HTR-8/SVneo (cell line): Measurements from ENCODE around the gene OXT.
"Not testable (repeated sequence)": the region's sequence is repeated elsewhere in the genome, so short reads cannot be mapped to it uniquely, and the experiment has no call there.

Experiments
- DNase-seq: peaks from one replicate; pipeline ENCODE4 v3.0.0; 2011; ENCODE audit warnings: low spot score, mixed read lengths; ENCODE audit not compliant: insufficient read length
- FAIRE-seq: peaks from 2 replicates; lab custom pipeline; 2011; peaks lifted over from hg19 to GRCh38; lab: Jason Lieb, UNC

OXT gene

DNA sequence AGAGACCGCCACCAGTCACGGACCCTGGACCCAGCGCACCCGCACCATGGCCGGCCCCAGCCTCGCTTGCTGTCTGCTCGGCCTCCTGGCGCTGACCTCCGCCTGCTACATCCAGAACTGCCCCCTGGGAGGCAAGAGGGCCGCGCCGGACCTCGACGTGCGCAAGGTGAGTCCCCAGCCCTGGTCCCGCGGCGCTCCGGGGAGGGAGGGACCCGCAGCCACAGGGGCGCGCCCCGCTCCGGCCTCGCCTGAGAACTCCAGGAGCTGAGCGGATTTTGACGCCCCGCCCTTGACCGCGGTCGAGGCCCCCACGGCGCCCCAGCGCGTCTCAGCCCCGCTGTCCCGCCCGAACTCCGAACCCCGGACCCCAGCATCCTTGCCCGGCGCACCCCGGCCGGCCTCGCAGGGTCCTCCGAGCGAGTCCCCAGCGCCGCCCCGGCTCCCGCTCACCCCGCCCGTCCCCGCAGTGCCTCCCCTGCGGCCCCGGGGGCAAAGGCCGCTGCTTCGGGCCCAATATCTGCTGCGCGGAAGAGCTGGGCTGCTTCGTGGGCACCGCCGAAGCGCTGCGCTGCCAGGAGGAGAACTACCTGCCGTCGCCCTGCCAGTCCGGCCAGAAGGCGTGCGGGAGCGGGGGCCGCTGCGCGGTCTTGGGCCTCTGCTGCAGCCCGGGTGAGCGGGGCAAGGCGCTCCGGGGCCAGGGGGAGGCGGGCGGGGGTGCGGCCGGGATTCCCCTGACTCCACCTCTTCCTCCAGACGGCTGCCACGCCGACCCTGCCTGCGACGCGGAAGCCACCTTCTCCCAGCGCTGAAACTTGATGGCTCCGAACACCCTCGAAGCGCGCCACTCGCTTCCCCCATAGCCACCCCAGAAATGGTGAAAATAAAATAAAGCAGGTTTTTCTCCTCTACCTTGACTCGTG is at the start of gene OXT:
Gene OXT, plus strand, starts transcription at position 11 of the 920 bp plus-strand sequence. Its CDS starts 36 bp downstream, at position 47.
- no peak for FAIRE-seq

DNA sequence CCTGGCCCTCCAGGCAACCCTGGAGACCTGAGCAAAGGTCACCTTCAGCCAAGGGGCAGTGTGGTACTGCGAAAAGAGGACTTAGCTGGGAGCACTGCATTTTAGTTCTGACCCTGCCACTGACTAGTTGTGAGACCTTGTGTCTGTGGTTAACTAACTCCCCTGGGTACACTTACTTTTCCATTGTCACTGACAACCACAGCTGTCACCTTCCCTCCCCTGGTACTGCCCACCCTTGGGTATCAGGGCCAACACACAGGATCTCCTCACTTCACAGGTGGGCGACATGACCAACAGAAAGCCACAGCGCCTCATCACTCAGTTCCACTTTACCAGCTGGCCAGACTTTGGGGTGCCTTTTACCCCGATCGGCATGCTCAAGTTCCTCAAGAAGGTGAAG is 49.6 kb upstream of the OXT start:
- FAIRE-seq (no peak), DNase-seq (no peak)

More for the DNA sequence above, at the start of gene OXT:
- no peak for DNase-seq

DNA sequence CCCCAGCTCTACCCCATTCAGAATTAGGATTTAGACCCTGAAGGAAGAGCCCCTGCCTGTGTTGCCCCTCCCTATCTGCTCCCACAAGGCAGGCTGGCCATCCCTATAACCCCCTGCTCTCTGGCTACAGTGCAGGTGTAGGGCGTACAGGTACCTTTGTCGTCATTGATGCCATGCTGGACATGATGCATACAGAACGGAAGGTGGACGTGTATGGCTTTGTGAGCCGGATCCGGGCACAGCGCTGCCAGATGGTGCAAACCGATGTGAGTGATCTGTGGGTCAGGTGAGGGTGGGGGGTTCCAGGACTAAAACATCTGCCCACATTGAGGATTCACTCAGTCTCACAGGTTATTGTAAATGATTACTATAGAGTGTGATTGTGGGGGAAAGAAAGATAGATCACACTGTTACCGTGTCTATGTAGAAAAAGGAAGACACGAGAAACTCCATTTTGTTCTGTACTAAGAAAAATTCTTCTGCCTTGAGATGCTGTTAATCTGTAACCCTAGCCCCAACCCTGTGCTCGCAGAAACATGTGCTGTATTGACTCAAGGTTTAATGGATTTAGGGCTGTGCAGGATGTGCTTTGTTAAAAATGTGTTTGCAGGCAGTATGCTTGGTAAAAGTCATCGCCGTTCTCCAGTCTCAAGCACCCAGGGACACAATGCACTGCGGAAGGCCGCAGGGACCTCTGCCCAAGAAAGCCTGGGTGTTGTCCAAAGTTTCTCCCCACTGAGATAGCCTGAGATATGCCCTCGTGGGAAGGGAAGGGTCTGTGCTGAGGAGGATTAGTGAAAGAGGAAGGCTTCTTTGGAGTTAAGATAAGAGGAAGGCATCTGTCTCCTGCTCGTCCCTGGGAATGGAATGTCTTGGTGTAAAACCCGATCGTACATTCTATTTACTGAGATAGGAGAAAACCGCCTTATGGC is 48.6 kb upstream of the OXT start:
- not testable (repeated sequence) for FAIRE-seq, DNase-seq

DNA sequence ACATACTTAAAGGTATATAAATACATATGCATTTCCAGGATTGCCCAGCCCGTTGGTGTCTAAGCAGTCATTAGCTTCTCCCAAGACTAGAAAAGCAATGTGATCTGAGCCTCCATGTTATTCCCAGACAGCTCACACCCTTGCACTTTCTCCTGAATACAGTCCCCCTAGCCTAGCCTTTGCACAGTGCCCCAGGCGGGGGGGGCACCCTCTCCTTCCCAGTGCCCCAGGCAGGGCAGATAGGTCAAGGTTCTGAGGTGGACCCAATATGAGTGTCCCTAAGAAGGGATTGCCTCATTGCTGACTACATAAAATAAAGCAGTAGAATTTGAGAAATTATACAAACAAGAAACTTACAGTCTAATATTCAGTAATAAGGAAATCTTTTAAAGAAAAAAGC is 43.4 kb upstream of the OXT start:
- FAIRE-seq (no peak), DNase-seq (no peak)

DNA sequence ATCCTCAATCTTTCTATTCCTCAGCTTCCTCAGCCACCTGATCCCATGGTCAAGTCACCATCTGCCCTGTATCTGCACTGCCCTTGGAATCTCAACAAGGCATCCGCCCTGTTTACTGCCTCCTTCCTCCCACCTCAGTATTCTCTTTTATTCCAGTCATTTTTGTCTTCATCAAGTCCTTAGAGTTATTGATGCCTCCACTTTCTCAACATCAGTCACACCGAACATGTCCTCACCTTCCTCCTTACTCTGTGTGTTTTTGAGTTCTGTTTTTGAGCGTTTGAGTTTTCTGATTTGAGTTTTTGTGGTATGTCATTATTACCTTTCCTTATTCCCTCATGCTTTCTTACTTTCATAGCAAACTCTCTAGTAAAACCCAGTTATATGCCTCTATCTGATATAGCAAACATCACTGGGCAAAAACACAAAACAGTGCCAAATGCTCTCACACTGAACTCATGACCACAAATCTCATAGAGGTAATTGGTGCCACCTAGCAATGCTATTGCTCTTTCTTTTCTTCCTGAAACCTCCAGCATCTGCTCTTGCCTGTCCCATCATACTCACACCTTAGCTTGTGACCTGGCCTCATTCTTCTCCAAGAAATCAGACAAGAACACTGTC is 39.8 kb upstream of the OXT start:
- DNase-seq (no peak), FAIRE-seq (no peak)

DNA sequence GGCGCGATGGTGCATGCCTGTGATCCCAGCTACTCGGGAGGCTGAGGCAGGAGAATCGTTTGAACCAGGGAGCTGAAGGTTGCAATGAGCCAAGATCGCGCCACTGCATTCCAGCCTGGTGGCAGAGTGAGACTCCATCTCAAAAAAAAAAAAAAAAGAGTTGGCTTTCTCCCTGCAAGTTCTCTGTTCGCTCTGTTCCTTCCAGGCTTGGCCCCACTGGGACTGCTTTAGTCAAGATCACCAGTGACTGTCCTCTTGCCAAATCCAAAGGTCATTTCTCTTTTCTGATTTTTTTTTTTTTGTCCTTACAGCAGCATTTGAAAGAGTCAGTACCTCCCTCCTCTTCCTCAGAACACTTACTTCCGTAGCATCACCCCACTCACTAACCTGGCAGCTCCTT is 38.8 kb upstream of the OXT start:
- no peak for DNase-seq
- FAIRE-seq: no peak

DNA sequence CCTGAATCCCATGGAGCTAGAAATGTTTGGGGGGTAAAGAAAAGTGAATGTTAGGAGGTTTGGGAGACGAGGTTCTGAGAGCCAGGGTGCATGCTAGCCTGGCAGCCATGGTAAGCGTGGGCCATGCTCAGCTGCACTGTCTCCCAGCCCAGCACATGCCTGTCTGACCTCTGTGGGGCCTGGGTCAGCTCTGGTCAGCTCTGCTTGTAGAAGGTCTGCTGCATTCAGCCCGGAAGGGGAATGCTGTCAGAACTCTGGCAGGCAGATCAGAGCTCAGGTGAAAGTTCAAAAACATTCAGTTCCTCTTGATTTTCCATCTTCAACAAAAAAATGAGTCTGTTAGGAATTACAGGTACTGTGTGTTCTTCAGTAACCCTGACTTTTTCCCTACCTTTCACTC is 33.8 kb upstream of the OXT start:
- DNase-seq (no peak), FAIRE-seq (no peak)

DNA sequence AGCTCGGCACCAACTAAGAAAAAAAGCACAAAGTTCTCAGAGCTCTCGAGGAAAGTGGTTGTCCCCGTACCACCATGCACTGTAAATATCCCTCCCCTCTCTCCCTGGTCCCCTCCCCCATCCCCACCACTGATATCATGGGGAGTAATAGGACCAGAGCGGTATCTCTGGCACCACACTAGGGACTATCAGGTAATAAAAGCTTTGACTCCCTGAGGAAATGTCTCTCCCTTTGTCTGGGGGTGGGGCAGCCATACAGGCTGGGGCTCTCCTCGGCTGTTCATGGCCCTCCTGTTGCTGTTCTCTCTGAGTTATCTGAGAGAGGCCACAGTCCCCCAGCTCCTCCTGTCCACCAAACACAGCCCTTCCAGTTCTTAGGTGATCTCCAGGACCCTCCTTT is 33.0 kb upstream of the OXT start:
- FAIRE-seq: no peak

DNA sequence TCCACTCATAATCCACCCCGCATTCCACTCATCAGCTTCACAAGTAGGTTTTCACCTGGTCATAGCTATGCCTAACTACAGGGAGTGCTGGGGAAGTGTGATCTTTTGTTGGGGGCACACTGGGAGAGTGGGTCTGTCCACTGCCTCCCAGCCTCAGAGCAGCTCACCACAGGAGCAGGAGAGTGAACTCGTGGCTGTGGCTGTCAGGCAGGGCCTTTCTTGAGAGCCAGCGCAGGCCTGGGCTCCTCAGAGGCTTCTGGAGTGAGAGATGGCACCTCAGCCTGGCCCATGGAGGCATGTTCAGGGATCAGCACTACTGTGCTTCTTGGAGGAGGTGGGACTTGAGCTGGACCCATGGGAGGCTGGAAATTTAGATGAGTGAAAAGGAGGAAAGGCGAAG is 32.0 kb upstream of the OXT start:
- FAIRE-seq (no peak), DNase-seq (no peak)

More for the DNA sequence above, 33.0 kb upstream of the OXT start:
- DNase-seq: no peak

DNA sequence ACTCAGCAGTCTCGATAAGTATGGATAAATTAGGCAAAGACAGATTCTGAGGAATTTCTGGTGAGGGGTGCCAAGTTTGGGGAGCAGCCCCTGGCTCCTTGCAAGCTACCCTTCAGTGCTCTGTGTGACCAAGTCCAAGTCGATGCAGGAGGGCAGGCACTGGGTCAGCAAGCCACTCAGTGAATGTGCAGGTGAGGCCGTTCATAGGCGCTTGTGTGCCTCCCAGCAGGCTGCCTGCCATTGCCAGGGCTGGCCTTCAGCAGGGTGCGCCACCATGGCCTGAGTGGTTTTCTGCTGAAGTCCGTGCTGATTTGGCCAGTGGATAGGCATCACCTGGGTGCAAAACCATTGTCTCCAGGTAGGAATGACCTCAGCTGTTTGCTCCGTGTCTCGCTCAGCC is 31.3 kb upstream of the OXT start:
- DNase-seq: no peak
- no peak for FAIRE-seq

DNA sequence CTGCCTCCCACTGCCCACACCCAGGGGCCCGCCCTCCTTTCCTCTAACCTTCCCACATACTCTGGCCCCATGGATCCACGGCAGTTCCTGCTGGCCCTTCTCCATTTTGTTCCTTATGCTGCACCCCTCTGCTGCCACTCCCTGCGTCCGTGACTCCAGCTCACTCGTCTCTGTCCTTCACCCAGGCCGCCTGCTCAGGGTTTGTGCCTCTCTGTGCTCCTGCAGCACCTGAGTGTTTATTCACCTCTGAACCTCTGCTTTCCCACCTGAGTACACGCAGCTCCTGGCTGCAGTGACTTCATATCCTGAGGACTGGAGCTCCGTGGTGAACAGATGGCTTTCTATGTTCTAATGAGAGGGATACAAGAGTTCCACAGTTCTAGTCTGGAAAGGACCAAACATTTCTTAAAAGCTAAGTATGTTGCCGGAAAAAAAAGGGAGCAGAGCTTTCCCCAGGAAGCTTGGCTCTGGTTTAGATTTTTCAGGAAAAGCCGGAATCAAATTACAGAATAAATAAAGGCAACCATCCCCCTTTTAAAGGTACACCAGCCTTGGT is 29.5 kb upstream of the OXT start:
- DNase-seq: no peak
- FAIRE-seq: no peak

DNA sequence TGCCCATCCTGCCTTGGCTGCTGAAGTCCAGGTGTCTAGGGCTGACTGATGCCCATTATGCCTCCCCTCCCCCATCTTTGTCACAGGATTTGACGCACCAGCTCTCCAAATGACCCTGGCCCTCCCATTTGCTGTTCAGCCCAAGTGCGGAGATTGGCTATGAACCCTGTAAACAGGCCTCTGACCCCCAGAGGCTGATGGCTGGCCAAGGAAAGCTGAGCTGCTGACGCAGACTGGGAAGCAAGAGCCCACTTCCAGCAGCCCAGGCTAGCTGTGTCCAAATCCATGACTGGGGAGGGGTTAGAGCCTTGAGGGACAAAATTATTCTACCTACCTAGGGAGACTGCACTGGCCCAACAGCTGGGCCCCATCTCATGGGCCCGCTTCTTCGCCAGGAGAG is 28.8 kb upstream of the OXT start:
- FAIRE-seq (no peak), DNase-seq (no peak)

DNA sequence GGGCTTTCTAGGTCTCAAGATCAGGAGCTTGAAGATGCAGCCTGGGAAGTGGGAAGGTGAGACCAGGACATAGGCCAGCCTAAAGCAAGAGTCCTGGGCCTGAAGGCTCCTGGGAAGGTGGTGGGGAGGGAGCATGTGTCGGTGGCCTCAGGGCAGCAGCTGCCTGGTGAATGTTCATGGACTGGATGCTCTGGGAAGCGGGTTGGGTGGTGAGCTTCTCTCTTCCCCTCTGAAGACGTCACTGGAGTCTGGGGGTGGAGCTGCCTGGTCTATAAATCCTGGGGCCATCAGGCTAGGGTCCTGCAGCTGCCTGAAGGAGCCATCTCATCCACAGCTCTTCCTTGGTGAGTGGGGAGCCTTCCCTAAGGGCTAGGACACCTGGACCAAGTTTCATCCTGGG is 28.1 kb upstream of the OXT start, which contains the start of gene GNRH2:
Gene GNRH2, plus strand, starts transcription at position 301 of the 400 bp plus-strand sequence. CDS start 793 bp downstream, outside the sequence.
- FAIRE-seq: no peak

DNA sequence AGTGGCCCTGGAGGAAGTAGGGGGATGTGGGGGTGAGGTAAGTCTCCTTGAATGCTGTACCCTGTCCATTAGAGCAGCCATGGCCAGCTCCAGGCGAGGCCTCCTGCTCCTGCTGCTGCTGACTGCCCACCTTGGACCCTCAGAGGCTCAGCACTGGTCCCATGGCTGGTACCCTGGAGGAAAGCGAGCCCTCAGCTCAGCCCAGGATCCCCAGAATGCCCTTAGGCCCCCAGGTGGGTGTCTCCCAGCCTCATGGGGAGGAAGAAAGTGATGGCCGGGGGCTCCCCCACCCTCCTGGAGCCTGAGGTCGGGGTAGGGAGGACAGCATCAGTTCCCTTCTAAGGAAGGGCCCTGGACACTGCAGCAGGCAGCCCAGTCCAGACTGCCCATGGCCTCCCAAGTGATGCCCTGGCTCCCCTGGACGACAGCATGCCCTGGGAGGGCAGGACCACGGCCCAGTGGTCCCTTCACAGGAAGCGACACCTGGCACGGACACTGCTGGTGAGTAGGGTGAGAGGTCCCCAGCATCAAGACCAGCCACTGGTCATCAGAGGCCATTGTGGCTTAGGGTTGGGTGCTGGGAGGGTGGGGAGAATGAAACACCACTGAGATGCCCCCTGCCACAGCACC is 27.0 kb upstream of the OXT start:
- no peak for FAIRE-seq
- no peak for DNase-seq

More for the DNA sequence above, 28.1 kb upstream of the OXT start, which contains the start of gene GNRH2:
- DNase-seq: no peak

DNA sequence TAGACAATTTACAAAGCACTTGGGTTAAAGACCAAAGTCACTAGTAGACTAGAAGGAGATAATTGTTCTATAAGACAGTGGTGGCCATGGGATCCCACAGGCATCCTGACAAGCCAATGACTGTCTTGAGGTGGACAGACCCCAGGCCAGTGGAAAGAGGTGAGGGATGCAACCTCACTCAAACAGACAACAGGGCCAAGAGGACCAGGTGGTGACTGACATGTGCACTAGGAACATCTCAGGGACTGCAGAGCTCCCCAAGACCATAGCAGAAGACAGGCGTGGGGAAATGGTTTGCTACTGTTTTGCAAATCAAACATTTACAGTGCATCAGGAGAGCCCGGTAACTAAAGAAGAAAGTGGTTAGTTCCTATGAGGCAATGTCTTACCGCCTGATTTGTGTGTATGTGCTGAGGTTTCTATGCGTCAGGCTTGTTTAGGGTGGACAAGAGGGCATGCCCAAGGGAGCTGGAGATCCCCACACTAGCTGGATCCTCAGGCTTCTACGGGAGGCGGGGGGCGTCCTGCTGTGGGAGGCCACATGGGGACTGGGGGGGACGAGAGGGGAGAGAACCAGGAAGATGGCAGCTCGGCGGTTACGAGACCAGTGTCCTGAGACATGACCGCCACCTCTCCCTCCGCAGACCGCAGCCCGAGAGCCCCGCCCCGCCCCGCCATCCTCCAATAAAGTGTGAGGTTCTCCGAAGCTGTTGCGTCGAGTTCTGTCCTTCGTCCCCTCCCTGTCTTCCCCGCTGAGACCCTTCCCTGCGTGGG is 26.2 kb upstream of the OXT start:
- peak; percentile 89 for FAIRE-seq
- DNase-seq: peak; percentile 77

DNA sequence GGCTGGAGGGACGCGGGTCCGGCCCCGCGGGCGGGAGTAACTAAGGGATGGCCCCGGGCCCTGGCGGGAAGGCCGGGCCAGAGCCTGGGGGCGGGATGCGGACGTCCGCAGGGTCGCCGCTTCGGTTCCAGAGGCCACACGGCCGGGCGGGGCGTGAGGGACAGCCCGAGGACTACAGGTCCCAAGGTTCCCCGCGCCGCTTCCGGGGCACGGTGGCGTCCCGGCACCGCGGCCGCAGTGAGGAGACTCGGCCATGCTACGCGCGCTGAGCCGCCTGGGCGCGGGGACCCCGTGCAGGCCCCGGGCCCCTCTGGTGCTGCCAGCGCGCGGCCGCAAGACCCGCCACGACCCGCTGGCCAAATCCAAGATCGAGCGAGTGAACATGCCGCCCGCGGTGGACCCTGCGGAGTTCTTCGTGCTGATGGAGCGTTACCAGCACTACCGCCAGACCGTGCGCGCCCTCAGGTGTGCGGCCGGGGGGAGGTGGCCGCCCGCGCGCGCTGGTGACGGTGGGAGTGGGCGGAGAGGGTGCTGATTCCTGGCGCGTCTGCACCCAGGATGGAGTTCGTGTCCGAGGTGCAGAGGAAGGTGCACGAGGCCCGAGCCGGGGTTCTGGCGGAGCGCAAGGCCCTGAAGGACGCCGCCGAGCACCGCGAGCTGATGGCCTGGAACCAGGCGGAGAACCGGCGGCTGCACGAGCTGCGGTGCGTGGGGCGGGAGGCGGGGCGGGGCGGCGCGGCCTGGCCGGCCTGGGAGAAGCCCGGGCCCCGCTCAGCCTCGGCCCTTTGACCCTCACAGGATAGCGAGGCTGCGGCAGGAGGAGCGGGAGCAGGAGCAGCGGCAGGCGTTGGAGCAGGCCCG is 25.4 kb upstream of the OXT start, which contains the start of gene MRPS26:
Gene MRPS26, plus strand, starts transcription at position 237 of the 861 bp plus-strand sequence. Its CDS starts 17 bp downstream, at position 254.
- peak; percentile 23 for FAIRE-seq

DNA sequence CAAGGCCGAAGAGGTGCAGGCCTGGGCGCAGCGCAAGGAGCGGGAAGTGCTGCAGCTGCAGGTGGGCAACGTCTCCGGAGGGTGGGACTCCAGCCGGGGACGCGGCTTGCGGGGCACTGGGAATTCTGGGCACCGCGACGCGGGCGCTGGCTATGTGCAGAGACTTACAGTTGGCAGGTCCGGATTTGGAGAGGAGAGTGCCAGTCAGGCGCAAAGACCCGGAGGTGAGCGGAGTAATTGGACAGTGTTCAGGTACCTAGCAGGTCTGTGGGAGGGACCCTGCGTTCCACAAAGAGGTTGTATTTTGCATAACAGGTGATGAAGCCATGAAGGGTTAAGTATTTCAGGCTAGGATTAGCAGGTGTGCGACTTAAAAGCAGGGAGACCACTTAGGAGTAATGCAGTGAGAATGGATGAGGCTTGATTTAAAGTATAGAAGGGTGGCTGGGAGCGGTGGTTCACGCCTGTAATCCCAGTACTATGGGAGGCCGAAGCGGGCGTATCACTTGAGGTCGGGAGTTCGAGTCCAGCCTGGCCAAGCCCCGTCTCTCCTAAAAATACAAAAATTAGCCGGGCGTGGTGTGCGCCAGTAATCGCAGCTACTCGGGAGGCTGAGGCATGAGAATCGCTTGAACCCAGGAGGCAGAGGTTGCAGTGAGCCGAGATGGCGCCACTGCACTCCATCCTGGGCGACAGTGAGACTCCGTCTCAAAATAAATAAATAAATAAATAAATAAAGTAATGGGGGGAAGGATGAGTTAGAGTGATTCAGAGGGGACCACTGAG is 24.6 kb upstream of the OXT start:
- peak; percentile 72 for FAIRE-seq
- no peak for DNase-seq

More for the DNA sequence above, 25.4 kb upstream of the OXT start, which contains the start of gene MRPS26:
- peak; percentile 93 for DNase-seq
